Stomach (tissue), 4 donors: ENCODE data around the gene KIF18A.

Experiments
- EP300 ChIP-seq: sonication (generic); formaldehyde crosslinking; IDR thresholded peaks from one replicate; pipeline ENCODE4 v1.6.1; 2017; ENCODE audit warnings: antibody characterized with exemption
- POLR2A ChIP-seq, 4 donors: fragments of 450-650 bp; IDR thresholded peaks; one replicate each; pipeline ENCODE4 v1.6.1; 2016; ENCODE audit warnings: antibody characterized with exemption in 4 of 4, control low read depth in 2 of 4, mild to moderate bottlenecking in 1 of 4, moderate library complexity in 1 of 4
- TF ChIP-seq, protein P1 (sequence below), 7 experiments: fragments of 450-650 bp in 4 of 7; fragments of 200-600 bp in 3 of 7; sonication (generic) in 3 of 7; IDR thresholded peaks; one replicate each; pipeline ENCODE4 v1.5.1; 2016 to 2019; ENCODE audit warnings: antibody characterized with exemption in 7 of 7, control low read depth in 2 of 7, mild to moderate bottlenecking in 1 of 7

DNA sequence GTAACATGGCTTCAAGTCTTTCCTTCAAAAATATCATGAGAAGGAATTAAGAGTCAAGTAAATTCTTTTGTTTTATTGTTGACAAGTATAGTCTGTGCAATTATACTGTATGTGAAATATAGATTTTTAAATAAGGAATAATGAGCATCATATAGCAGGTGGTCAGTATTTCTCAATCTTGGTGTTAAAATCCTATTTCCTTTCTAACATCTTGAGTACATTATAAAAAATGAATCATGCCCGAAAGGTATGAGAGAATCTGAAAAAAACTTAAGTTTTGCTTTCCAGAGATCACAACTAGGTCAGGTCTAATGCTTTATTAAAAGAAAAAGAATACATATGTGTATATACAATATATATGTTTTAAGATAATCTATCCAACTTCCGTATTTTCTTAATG, 53.1 kb downstream of the KIF18A start:
- TF ChIP-seq, protein P1, sequence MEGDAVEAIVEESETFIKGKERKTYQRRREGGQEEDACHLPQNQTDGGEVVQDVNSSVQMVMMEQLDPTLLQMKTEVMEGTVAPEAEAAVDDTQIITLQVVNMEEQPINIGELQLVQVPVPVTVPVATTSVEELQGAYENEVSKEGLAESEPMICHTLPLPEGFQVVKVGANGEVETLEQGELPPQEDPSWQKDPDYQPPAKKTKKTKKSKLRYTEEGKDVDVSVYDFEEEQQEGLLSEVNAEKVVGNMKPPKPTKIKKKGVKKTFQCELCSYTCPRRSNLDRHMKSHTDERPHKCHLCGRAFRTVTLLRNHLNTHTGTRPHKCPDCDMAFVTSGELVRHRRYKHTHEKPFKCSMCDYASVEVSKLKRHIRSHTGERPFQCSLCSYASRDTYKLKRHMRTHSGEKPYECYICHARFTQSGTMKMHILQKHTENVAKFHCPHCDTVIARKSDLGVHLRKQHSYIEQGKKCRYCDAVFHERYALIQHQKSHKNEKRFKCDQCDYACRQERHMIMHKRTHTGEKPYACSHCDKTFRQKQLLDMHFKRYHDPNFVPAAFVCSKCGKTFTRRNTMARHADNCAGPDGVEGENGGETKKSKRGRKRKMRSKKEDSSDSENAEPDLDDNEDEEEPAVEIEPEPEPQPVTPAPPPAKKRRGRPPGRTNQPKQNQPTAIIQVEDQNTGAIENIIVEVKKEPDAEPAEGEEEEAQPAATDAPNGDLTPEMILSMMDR (IDR thresholded peaks at IDR 0.05) = no peak
- no peak for TF ChIP-seq POLR2A (IDR thresholded peaks at IDR 0.05)
- no peak for TF ChIP-seq EP300
